NCI-H2171 (cell line): ENCODE measurements around the gene EDIL3.
"Not testable (repeated sequence)": the region's sequence is repeated elsewhere in the genome, so short reads cannot be mapped to it uniquely, and the experiment has no call there.

Experiments
- DNase-seq: peaks from one replicate; lab custom pipeline; 2025; lab: John Stamatoyannopoulos, UW

EDIL3 gene

GRCh38 chr5:84063041-84063440 is 321.6 kb downstream of the EDIL3 start:
- DNase-seq = no peak

- DNase-seq = no peak
Observed at GRCh38 chr5:84059672-84060071, 325.0 kb downstream of the EDIL3 start.

- DNase-seq = no peak
Observed at GRCh38 chr5:84058561-84058960, 326.1 kb downstream of the EDIL3 start.

GRCh38 chr5:84057211-84057610 is 327.5 kb downstream of the EDIL3 start:
- DNase-seq = no peak

GRCh38 chr5:84045964-84046363 is 338.7 kb downstream of the EDIL3 start:
- DNase-seq = no peak

GRCh38 chr5:84036842-84037241 is 347.8 kb downstream of the EDIL3 start:
- no peak for DNase-seq

GRCh38 chr5:84032324-84032723 is 352.4 kb downstream of the EDIL3 start:
- no peak for DNase-seq

- DNase-seq = no peak
Observed at GRCh38 chr5:84028093-84028492, 356.6 kb downstream of the EDIL3 start.

GRCh38 chr5:84018521-84018920 is 366.2 kb downstream of the EDIL3 start:
- not testable (repeated sequence) for DNase-seq

GRCh38 chr5:84017523-84018172 is 367.0 kb downstream of the EDIL3 start:
- DNase-seq = no peak

GRCh38 chr5:84016085-84016484 is 368.6 kb downstream of the EDIL3 start:
- no peak for DNase-seq

GRCh38 chr5:84014966-84015365 is 369.7 kb downstream of the EDIL3 start:
- no peak for DNase-seq

- DNase-seq = no peak
Observed at GRCh38 chr5:83993803-83994202, 390.9 kb downstream of the EDIL3 start.

- no peak for DNase-seq
Observed at GRCh38 chr5:83991566-83992224, 393.0 kb downstream of the EDIL3 start.

- DNase-seq = no peak
Observed at GRCh38 chr5:83988293-83988685, 396.4 kb downstream of the EDIL3 start.

GRCh38 chr5:83987513-83988292 is 397.0 kb downstream of the EDIL3 start:
- no peak for DNase-seq

GRCh38 chr5:83983852-83984251 is 400.8 kb downstream of the EDIL3 start:
- no peak for DNase-seq

- no peak for DNase-seq
Observed at GRCh38 chr5:83973925-83974815, 410.5 kb downstream of the EDIL3 start.

- no peak for DNase-seq
Observed at GRCh38 chr5:83972909-83973308, 411.8 kb downstream of the EDIL3 start.

- no peak for DNase-seq
Observed at GRCh38 chr5:83972236-83972635, 412.4 kb downstream of the EDIL3 start.

GRCh38 chr5:83967417-83967816 is 417.3 kb downstream of the EDIL3 start:
- DNase-seq = no peak

GRCh38 chr5:83965441-83965840 is 419.2 kb downstream of the EDIL3 start:
- no peak for DNase-seq
